Endothelial cell of umbilical vein (primary cell): ENCODE data around the gene CIB1. TPM values are rescaled to one million over a fixed set of nuclear protein-coding genes. Genes with fewer than 3 reads are reported as not detected.

Experiments used
- BruUV-seq: library from RNA; stranded (reverse); fragments of 400-500 nt; replicated peaks from 2 replicates; lab custom pipeline; 2021; lab: Mats Ljungman, UMichigan
- CTCF ChIA-PET: fragments of 300-600, 350-600 bp; sonication (Branson Sonifier 250); formaldehyde crosslinking; loops from one replicate; lab custom pipeline; 2021; ENCODE audit warnings: antibody characterized with exemption, inconsistent platforms; lab: Charles Lee
- POLR2A ChIA-PET: fragments of 300-600, 350-600 bp; sonication (Branson Sonifier 250); formaldehyde crosslinking; loops from one replicate; lab custom pipeline; 2021; ENCODE audit warnings: antibody characterized with exemption, inconsistent platforms; lab: Charles Lee
- DNase-seq: peaks from one replicate; pipeline ENCODE4 v3.0.0-alpha.2; 2011; ENCODE audit warnings: low read depth, low spot score
- FAIRE-seq: peaks from 2 replicates; lab custom pipeline; 2011; peaks lifted over from hg19 to GRCh38; lab: Jason Lieb, UNC
- H2AFZ ChIP-seq: 2 replicates; pipeline ENCODE4 v1.6.0; 2012; ENCODE audit warnings: low read depth, low read length, control low read depth, inconsistent platforms
- H3K27ac ChIP-seq: 2 replicates; pipeline ENCODE4 v1.5.1; 2011; ENCODE audit warnings: low read depth, mild to moderate bottlenecking, control low read depth, low read length, moderate library complexity; ENCODE audit not compliant: insufficient read depth
- H3K27me3 ChIP-seq, 2 experiments: 2 replicates each; pipeline versions ENCODE4 v1.6.0 to v1.6.1; 2011; ENCODE audit warnings: low read length in 2 of 2, mixed read lengths in 1 of 2; ENCODE audit not compliant: control insufficient read depth in 2 of 2, insufficient read depth in 2 of 2
- H3K36me3 ChIP-seq, 2 experiments: 2 replicates in 1 of 2; 3 replicates in 1 of 2; pipeline ENCODE4 v1.5.1; 2011; ENCODE audit warnings: low read length in 2 of 2, mild to moderate bottlenecking in 1 of 2, moderate library complexity in 1 of 2; ENCODE audit not compliant: control insufficient read depth in 2 of 2, insufficient read depth in 2 of 2; ENCODE audit errors: extremely low read depth in 1 of 2
- H3K4me1 ChIP-seq: 3 replicates; pipeline ENCODE4 v1.5.1; 2011; ENCODE audit warnings: mild to moderate bottlenecking, low read length; ENCODE audit not compliant: control insufficient read depth, insufficient read depth; ENCODE audit errors: extremely low read depth
- H3K4me2 ChIP-seq: 2 replicates; pipeline ENCODE4 v1.6.1; 2011; ENCODE audit warnings: low read length, control low read depth, mixed read lengths; ENCODE audit not compliant: insufficient read depth
- H3K4me3 ChIP-seq, 3 experiments: fragments of 200-600 bp in 1 of 3; sonication (generic), shearing (Covaris generic) in 1 of 3; replicated peaks in 1 of 3; 2 replicates each; pipeline ENCODE4 v1.5.1; 2011 to 2016; ENCODE audit warnings: control low read depth in 3 of 3, low read length in 3 of 3, mild to moderate bottlenecking in 2 of 3, inconsistent platforms in 1 of 3, low read depth in 1 of 3, moderate library complexity in 1 of 3; ENCODE audit not compliant: insufficient read depth in 1 of 3
- H3K79me2 ChIP-seq: 2 replicates; pipeline ENCODE4 v1.6.0; 2012; ENCODE audit warnings: low read length, inconsistent platforms; ENCODE audit not compliant: control insufficient read depth, insufficient read depth
- H3K9ac ChIP-seq: replicated peaks from 2 replicates; pipeline ENCODE3; 2011; ENCODE audit warnings: low read length, control low read depth; ENCODE audit not compliant: insufficient read depth; ENCODE audit errors: extremely low read depth
- H3K9me1 ChIP-seq: replicated peaks from 3 replicates; pipeline ENCODE4 v1.6.0; 2011; ENCODE audit warnings: mild to moderate bottlenecking, low read length; ENCODE audit not compliant: control insufficient read depth, insufficient read depth; ENCODE audit errors: extremely low read depth
- H3K9me3 ChIP-seq: replicated peaks from 2 replicates; pipeline ENCODE4 v1.5.1; 2012; ENCODE audit warnings: low read length, inconsistent platforms; ENCODE audit not compliant: control insufficient read depth, insufficient read depth
- H4K20me1 ChIP-seq: replicated peaks from 2 replicates; pipeline ENCODE3; 2011; ENCODE audit warnings: mild to moderate bottlenecking, low read length; ENCODE audit not compliant: control insufficient read depth, insufficient read depth; ENCODE audit errors: extremely low read depth
- EZH2 ChIP-seq: IDR thresholded peaks from 2 replicates; pipeline ENCODE4 v1.6.1; 2012; ENCODE audit warnings: borderline replicate concordance, low read depth, mild to moderate bottlenecking, moderate library complexity, low read length, inconsistent platforms; ENCODE audit not compliant: severe bottlenecking
- FOS ChIP-seq: IDR thresholded peaks from 2 replicates; pipeline ENCODE4 v1.6.1; 2011; ENCODE audit warnings: mild to moderate bottlenecking, low read length, moderate library complexity, borderline replicate concordance; ENCODE audit not compliant: insufficient read depth
- GATA2 ChIP-seq: IDR thresholded peaks from 2 replicates; pipeline ENCODE4 v1.7.0; 2011; ENCODE audit warnings: low read depth, mild to moderate bottlenecking, moderate library complexity, mixed read lengths, low read length; ENCODE audit not compliant: insufficient read length, insufficient read depth
- JUN ChIP-seq: IDR thresholded peaks from 2 replicates; pipeline ENCODE4 v1.6.1; 2011; ENCODE audit warnings: borderline replicate concordance, low read depth; ENCODE audit not compliant: insufficient read length, insufficient read depth
- MYC ChIP-seq: IDR thresholded peaks from one replicate; pipeline ENCODE4 v1.6.1; 2011; ENCODE audit warnings: mild to moderate bottlenecking, low read depth, low read length
- POLR2A ChIP-seq: IDR thresholded peaks from 2 replicates; pipeline ENCODE4 v1.6.1; 2012; ENCODE audit warnings: low read depth, mild to moderate bottlenecking, control low read depth, low read length
- POLR2AphosphoS5 ChIP-seq: IDR thresholded peaks from 2 replicates; pipeline ENCODE4 v1.6.1; 2012; ENCODE audit warnings: low read depth, mild to moderate bottlenecking, control low read depth, low read length, moderate library complexity; ENCODE audit not compliant: insufficient read depth
- dilution Hi-C: fragments of 300-500 bp; cut with MboI; formaldehyde crosslinking; loops from one replicate; pipeline ENCODE4 v1.15.0; 2019; ENCODE audit warnings: low sequenced_read_pairs; ENCODE audit not compliant: extremely low pct_ligation_motif_present
- intact Hi-C: fragments of 100-400 bp; cut with micrococcal nuclease; formaldehyde crosslinking; loops from one replicate; pipeline ENCODE4 v1.10.0; 2022
- polyA plus RNA-seq, 4 experiments: library from polyadenylated mRNA; depleted of rRNA in 3 of 4; stranded (reverse) in 3 of 4; unstranded in 1 of 4; fragments of >200 nt; gene quantifications; 2 replicates each; pipeline versions ENCODE4 v1.2.1 to v1.2.3, GENCODE V29; 2011 to 2012; ENCODE audit warnings: missing spikeins in 1 of 4
- total RNA-seq: library from RNA; stranded (reverse); gene quantifications from 2 replicates; pipeline ENCODE4 v1.2.3, GENCODE V29; 2021
- TF ChIP-seq, protein P1 (sequence below): IDR thresholded peaks from 2 replicates; pipeline ENCODE4 v1.6.1; 2011; ENCODE audit not compliant: insufficient read depth, insufficient read length
- TF ChIP-seq, protein P2 (sequence below), 2 donors: IDR thresholded peaks; 1 replicate in 1 of 2; 2 replicates in 1 of 2; pipeline ENCODE4 v1.5.1; 2011; ENCODE audit warnings: low read length in 2 of 2, mild to moderate bottlenecking in 2 of 2, moderate library complexity in 2 of 2, control low read depth in 1 of 2, inconsistent platforms in 1 of 2, low read depth in 1 of 2; ENCODE audit not compliant: insufficient read depth in 1 of 2; ENCODE audit errors: extremely low read depth in 1 of 2

The CIB1 gene
- total and polyA plus RNA-seq, 2 donors (not counting 3 experiments of a cell fraction or from before 2014, with no cell fraction given), result 58.3 to 105 TPM

DNA sequence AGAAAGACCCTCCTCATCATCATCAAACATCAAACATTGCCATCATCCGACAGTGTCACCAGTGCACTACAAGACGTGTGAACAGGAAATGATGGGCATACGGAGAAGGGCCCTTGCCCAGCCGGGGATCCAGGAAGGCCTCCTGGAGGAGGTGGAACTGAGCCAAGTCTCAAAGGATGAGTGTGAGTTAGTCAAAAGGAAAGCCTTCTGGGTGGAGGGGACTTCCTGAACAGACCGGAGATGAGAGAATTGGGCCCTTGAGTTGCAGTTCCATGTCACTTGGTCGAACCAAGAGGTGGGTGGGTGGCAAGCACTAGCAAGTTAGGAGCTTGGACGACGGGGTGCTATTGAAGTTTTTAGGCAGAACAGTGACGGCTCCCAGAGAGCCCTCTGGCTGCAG is 24.1 kb downstream of the CIB1 start:
- Histone ChIP-seq H3K36me3 (no peaks in the 10 kb centered on the region), H3K4me2 (no peak overlapping the region), H3K27ac (no peak overlapping the region), H2AFZ (no peak overlapping the region), H3K27me3 (no peaks in the 10 kb centered on the region), H3K4me1 (peaks cover 12% of the 10 kb centered on the region), H3K9ac (no peak overlapping the region), H3K9me3 (no peaks in the 10 kb centered on the region), H3K4me3 (no peak overlapping the region), H4K20me1 (no peaks in the 10 kb centered on the region), H3K79me2 (no peaks in the 10 kb centered on the region), H3K9me1 (no peaks in the 10 kb centered on the region)
- TF ChIP-seq POLR2AphosphoS5 (no peak), JUN (no peak), FOS (no peak), EZH2 (no peak), POLR2A (no peak), MYC (no peak), GATA2 (no peak)
- TF ChIP-seq, protein P1, sequence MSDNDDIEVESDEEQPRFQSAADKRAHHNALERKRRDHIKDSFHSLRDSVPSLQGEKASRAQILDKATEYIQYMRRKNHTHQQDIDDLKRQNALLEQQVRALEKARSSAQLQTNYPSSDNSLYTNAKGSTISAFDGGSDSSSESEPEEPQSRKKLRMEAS, result no peak
- TF ChIP-seq, protein P2, sequence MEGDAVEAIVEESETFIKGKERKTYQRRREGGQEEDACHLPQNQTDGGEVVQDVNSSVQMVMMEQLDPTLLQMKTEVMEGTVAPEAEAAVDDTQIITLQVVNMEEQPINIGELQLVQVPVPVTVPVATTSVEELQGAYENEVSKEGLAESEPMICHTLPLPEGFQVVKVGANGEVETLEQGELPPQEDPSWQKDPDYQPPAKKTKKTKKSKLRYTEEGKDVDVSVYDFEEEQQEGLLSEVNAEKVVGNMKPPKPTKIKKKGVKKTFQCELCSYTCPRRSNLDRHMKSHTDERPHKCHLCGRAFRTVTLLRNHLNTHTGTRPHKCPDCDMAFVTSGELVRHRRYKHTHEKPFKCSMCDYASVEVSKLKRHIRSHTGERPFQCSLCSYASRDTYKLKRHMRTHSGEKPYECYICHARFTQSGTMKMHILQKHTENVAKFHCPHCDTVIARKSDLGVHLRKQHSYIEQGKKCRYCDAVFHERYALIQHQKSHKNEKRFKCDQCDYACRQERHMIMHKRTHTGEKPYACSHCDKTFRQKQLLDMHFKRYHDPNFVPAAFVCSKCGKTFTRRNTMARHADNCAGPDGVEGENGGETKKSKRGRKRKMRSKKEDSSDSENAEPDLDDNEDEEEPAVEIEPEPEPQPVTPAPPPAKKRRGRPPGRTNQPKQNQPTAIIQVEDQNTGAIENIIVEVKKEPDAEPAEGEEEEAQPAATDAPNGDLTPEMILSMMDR (IDR thresholded peaks at IDR 0.05; ENCODE audit: extremely low read depth in 1 of 2, insufficient read depth in 1 of 2, low read depth in 1 of 2, low read length in 2 of 2), result no peak
- dilution Hi-C loops, result no loop called here
- ChIA-PET CTCF (interaction anchor here (1.5 kb wide), 1 partner anchor 8 kb away, joined by 5 read pairs; the partner anchor contains the start of gene SEMA4B), POLR2A (no interaction called here)
- no peak for FAIRE-seq
- BruUV-seq, result no TSS peak
- no peak for DNase-seq
- intact Hi-C loops, result no loop called here
